Measurements from ENCODE around the gene NAPEPLD. TPM values are rescaled to one million over a fixed set of nuclear protein-coding genes. Genes with fewer than 3 reads are reported as not detected.
A peak's percentile ranks its signal among the peaks of the same experiment; 100 is the strongest.
"Not testable (repeated sequence)": the region's sequence is repeated elsewhere in the genome, so short reads cannot be mapped to it uniquely, and the experiment has no call there.

The NAPEPLD gene
- polyA plus RNA-seq, 4 donors: 27.0 to 50.5 (median 38.9) TPM

GRCh38 chr7:103074519-103075336, 74.2 kb downstream of the NAPEPLD start, which contains the start of the genes ARMC10 and FBXL13:
TSS of gene ARMC10 (plus strand) at chr7:103075140. CDS start at chr7:103075273, 133 bp downstream.
TSS of gene FBXL13 (minus strand) at chr7:103074796.
- DNase-seq (ENCODE audit: low read depth in 4 of 4, low spot score in 2 of 4): peak; percentile 88 to 93 (median 88)

GRCh38 chr7:103073989-103074518, 74.8 kb downstream of the NAPEPLD start:
- peak in 1 of 4 donors; percentile 19 for DNase-seq (ENCODE audit: low read depth in 4 of 4, low spot score in 2 of 4)

GRCh38 chr7:103071000-103071399, 77.9 kb downstream of the NAPEPLD start:
- no peak for DNase-seq (ENCODE audit: low read depth in 4 of 4, low spot score in 2 of 4)

- DNase-seq (ENCODE audit: low read depth in 4 of 4, low spot score in 2 of 4): no peak
Measured at GRCh38 chr7:103068414-103069403, 80.2 kb downstream of the NAPEPLD start.

GRCh38 chr7:103065667-103066066, 83.2 kb downstream of the NAPEPLD start:
- no peak for DNase-seq (ENCODE audit: low read depth in 4 of 4, low spot score in 2 of 4)

GRCh38 chr7:103063895-103064294, 85.0 kb downstream of the NAPEPLD start:
- DNase-seq (ENCODE audit: low read depth in 4 of 4, low spot score in 2 of 4): no peak

- no peak for DNase-seq (ENCODE audit: low read depth in 4 of 4, low spot score in 2 of 4)
Measured at GRCh38 chr7:103059471-103059870, 89.4 kb downstream of the NAPEPLD start.

GRCh38 chr7:103058122-103058521, 90.8 kb downstream of the NAPEPLD start:
- DNase-seq (ENCODE audit: low read depth in 4 of 4, low spot score in 2 of 4): no peak

- not testable (repeated sequence) for DNase-seq (ENCODE audit: low read depth in 4 of 4, low spot score in 2 of 4)
Measured at GRCh38 chr7:103056006-103056405, 92.9 kb downstream of the NAPEPLD start.

GRCh38 chr7:103051519-103051918, 97.4 kb downstream of the NAPEPLD start:
- no peak for DNase-seq (ENCODE audit: low read depth in 4 of 4, low spot score in 2 of 4)

Other genes starting within 250 kb of the NAPEPLD start
- 100 to 1,000 TPM in 2 of 4 donors, 10 to 100 TPM in 2; 60.8 to 104 (median 83.3) TPM for gene LRRC17, start 236.1 kb downstream of the NAPEPLD start, polyA plus RNA-seq (ENCODE audit: insufficient read length in 4 of 4)
- gene FBXL13, start 74.3 kb downstream of the NAPEPLD start, polyA plus RNA-seq (ENCODE audit: insufficient read length in 4 of 4): 1 to 10 TPM; 1.5 to 4.1 (median 3.3) TPM
- 10 to 100 TPM; 50.0 to 62.3 (median 59.4) TPM for gene ARMC10, start 74.0 kb downstream of the NAPEPLD start, polyA plus RNA-seq (ENCODE audit: insufficient read length in 4 of 4)
- gene PMPCB, start 148.3 kb upstream of the NAPEPLD start, polyA plus RNA-seq (ENCODE audit: insufficient read length in 4 of 4): 100 to 1,000 TPM in 2 of 4 donors, 10 to 100 TPM in 2; 83.8 to 118 (median 102) TPM
- 10 to 100 TPM; 41.3 to 53.7 (median 51.3) TPM for gene DNAJC2, start 195.7 kb upstream of the NAPEPLD start, polyA plus RNA-seq (ENCODE audit: insufficient read length in 4 of 4)
- 100 to 1,000 TPM in 3 of 4 donors, 10 to 100 TPM in 1; 99.0 to 127 (median 114) TPM for gene PSMC2, start 198.5 kb upstream of the NAPEPLD start, polyA plus RNA-seq (ENCODE audit: insufficient read length in 4 of 4)

Measured in left renal cortex interstitium (tissue), 4 donors.